GM12892 (cell line): ENCODE measurements around the gene NKD2.
A peak's percentile ranks its signal among the peaks of the same experiment; 100 is the strongest.
"Not testable (repeated sequence)": the region's sequence is repeated elsewhere in the genome, so short reads cannot be mapped to it uniquely, and the experiment has no call there.

Experiments used
- DNase-seq: peaks from one replicate; pipeline ENCODE4 v3.0.0; 2011; ENCODE audit not compliant: insufficient read length
- FAIRE-seq: peaks from 2 replicates; lab custom pipeline; 2011; peaks lifted over from hg19 to GRCh38; lab: Jason Lieb, UNC
- POLR2A ChIP-seq: IDR thresholded peaks from 2 replicates; pipeline ENCODE4 v1.6.1; 2011; ENCODE audit warnings: low read depth, low read length, control low read depth
- POLR2AphosphoS5 ChIP-seq: IDR thresholded peaks from 2 replicates; pipeline ENCODE4 v1.6.1; 2011; ENCODE audit warnings: low read depth, low read length, control low read depth
- TAF1 ChIP-seq: IDR thresholded peaks from 2 replicates; pipeline ENCODE4 v1.6.1; 2011; ENCODE audit warnings: low read depth, mild to moderate bottlenecking, control low read depth, low read length, borderline replicate concordance

The NKD2 gene

DNA sequence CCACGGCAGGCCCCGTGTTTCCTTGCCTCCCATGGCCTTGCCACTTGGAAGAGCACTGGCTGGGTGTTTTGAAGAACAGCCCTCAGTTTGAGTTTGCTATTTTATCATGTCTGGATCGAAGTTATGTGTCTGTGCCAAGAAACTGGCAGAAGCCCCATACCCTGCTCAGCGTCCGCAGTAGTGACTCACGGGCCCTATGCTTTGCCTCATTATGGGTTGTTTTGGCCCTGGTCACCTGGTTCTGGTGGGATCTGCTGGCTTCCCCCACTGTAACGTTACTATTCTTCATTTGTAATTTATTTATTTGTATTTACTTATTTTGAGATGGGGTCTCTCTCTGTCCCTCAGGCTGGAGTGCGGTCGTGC is 42.3 kb upstream of the NKD2 start:
- FAIRE-seq: no peak
- TF ChIP-seq POLR2A (no peak), POLR2AphosphoS5 (no peak), TAF1 (no peak)
- DNase-seq: no peak

DNA sequence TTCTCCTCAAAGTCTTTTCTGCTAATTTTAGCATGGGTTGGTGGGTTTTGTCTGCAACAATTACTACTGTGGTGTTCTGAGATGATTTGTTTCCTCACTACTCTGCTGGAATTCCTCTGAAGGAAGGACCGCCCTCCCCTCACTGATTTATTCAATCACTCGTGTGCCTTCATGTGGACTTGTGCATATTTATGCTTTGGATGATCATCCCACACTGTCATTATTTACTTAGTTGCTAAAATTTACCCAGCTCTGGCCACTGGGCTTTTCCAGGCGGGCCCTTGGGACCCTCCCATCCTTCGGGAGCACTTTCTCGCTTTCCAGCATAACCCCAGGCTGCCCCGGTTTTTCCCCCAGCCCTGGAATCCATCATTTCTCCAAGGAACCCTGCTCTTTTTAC is 41.7 kb upstream of the NKD2 start:
- no peak for TF ChIP-seq POLR2A
- no peak for TF ChIP-seq TAF1
- no peak for TF ChIP-seq POLR2AphosphoS5
- DNase-seq: no peak
- no peak for FAIRE-seq

GRCh38 chr5:968881-969280 is 39.7 kb upstream of the NKD2 start:
- no peak for TF ChIP-seq TAF1
- TF ChIP-seq POLR2AphosphoS5: no peak
- TF ChIP-seq POLR2A: no peak
- FAIRE-seq: no peak
- no peak for DNase-seq

GRCh38 chr5:969408-969839 is 39.2 kb upstream of the NKD2 start:
- DNase-seq (no peak), FAIRE-seq (no peak)
- no peak for TF ChIP-seq POLR2A
- no peak for TF ChIP-seq POLR2AphosphoS5
- no peak for TF ChIP-seq TAF1

DNA sequence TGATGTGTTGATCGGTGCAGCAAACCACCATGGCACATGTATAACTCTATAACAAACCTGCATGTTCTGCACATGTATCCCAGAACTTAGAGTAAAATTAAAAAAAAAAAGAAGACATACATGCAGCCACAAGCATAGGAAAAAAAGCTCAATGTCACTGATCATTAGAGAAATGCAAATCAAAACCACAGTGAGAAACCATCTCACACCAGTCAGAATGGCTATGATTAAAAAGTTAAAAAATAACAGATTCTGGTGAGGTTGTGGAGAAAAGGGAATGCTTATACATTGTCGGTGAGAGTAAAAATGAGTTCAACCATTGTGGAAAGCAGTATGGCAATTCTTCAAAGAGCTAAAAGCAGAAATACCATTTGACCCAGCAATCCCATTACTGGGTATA is 36.0 kb upstream of the NKD2 start:
- DNase-seq: not testable (repeated sequence)

DNA sequence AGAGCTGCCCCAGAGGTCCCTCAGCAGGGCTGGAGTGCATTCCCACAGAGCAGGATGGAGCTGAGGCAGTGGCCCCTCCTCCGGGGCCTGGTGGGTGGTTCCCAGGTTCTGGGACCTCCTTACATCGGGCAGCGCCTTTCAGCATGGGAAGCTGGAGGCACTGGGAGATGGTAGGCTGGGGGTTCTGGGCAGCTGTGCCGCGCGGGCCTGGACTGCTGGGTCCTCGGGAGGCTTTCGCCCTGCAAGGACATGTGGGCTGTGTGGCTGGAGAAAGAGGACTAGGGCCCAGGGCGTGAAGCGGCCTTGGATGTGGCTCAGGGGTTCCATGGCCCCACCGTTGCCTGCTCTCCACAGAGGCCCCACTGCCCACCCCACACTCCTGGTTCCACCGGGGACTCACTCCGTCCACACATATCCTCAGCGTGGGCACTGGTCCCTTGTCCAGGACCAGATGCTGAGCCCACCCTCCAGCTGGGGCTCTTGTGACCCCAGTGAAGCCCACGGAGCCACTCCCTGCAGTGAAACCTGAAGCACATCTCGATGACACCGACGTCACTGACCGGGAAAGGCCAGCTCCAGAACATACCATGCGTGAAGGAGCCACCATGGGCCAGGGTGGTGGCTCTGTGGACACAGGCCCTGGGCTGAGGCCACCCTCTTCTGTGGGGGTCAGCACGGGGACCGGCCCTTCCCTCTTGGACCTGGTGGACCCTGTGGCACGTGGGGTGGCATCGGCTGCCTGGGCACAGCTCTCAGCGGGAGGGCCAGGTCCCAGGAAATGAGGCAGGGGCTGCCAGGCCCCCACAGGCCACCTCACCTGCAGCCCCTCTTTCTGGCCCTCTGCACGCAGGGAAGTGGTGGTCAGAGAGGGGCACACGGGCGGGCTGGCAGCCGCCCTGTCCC is 31.5 kb upstream of the NKD2 start:
- DNase-seq (no peak), FAIRE-seq (no peak)

More for the DNA sequence above, 36.0 kb upstream of the NKD2 start:
- FAIRE-seq: not testable (repeated sequence)

DNA sequence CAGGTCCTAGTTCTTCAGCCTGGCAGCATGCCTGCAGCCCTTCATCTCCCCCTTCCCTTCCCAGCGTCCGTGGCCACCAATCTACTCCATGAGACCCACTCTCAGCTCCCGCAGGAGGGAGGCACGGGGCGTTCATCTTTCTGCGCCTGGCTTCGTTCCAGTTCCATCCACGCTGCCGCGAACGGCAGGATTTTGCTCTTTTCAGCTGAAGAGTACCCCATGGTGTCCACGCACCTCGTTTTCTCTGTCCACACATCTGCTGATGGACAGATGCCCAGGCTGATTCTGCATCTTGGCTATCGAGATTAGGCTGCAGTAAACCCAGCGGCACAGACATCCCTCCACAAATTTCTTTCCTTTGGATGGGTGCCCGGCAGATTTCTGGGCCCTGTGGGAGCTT is 30.5 kb upstream of the NKD2 start:
- FAIRE-seq: no peak
- no peak for DNase-seq
- no peak for TF ChIP-seq TAF1
- TF ChIP-seq POLR2A: no peak
- TF ChIP-seq POLR2AphosphoS5: no peak

More for the DNA sequence above, 31.5 kb upstream of the NKD2 start:
- TF ChIP-seq POLR2AphosphoS5 (no peak), POLR2A (no peak), TAF1 (no peak)

DNA sequence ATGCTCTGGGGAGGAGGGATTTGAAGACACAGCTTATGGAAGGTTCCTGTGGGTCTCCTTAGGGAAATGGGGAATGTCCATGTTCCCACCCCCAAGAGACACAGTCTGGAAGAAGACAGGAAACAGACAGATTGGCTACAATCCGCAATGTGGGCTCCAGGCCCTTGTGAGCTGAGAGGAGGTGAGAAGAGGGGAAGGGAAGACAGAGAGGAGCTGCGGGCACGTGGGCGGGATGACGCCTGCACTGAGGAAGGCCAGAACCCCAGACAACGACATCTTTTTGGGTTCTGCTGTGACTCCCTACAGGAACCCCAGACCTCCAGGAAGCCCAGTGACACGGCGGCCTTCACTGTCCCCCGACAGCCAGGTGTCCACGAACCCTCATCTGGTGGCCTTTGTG is 29.9 kb upstream of the NKD2 start:
- FAIRE-seq (no peak), DNase-seq (no peak)
- TF ChIP-seq POLR2A (no peak), POLR2AphosphoS5 (no peak), TAF1 (no peak)

GRCh38 chr5:979100-979817 is 29.3 kb upstream of the NKD2 start:
- DNase-seq: peak; percentile 11
- TF ChIP-seq POLR2A (no peak), TAF1 (no peak), POLR2AphosphoS5 (no peak)
- no peak for FAIRE-seq

- no peak for FAIRE-seq
These were observed 28.5 kb upstream of the NKD2 start for GRCh38 chr5:980001-980588.

GRCh38 chr5:980966-981365 is 27.6 kb upstream of the NKD2 start:
- DNase-seq: peak; percentile 18
- no peak for FAIRE-seq
- no peak for TF ChIP-seq TAF1
- TF ChIP-seq POLR2A: no peak
- TF ChIP-seq POLR2AphosphoS5: no peak

More at GRCh38 chr5:980001-980588, 28.5 kb upstream of the NKD2 start:
- TF ChIP-seq TAF1 (no peak), POLR2AphosphoS5 (no peak), POLR2A (no peak)
- peak; percentile 13 for DNase-seq
